Adrenal gland (tissue), 12 donors: ENCODE data around the gene HIVEP3. TPM values are rescaled to one million over a fixed set of nuclear protein-coding genes. Genes with fewer than 3 reads are reported as not detected.

ENCODE experiments used
- DNase-seq, 7 donors: peaks; one replicate each; pipeline ENCODE4 v3.0.0-alpha.2; 2019 to 2020
- H3K27ac ChIP-seq, 5 donors: fragments of 200-600 bp; sonication (generic) in 4 of 5; 1 replicate in 3 of 5; 2 replicates in 2 of 5; pipeline versions ENCODE4 v1.5.1 to v1.8.0; 2016 to 2020; ENCODE audit warnings: mild to moderate bottlenecking in 1 of 5
- H3K27me3 ChIP-seq: fragments of 200-600 bp; 2 replicates; pipeline ENCODE4 v1.8.0; 2021
- H3K36me3 ChIP-seq, 2 donors: fragments of 200-600 bp; replicated peaks in 1 of 2; 1 replicate in 1 of 2; 2 replicates in 1 of 2; pipeline versions ENCODE4 v1.5.1 to v1.8.0; 2018 to 2022
- H3K4me1 ChIP-seq, 2 donors: fragments of 200-600 bp; replicated peaks in 1 of 2; 1 replicate in 1 of 2; 2 replicates in 1 of 2; pipeline versions ENCODE4 v1.5.1 to v1.8.0; 2018 to 2021
- H3K4me3 ChIP-seq, 4 donors: fragments of 200-600 bp; sonication (generic) in 3 of 4; one replicate each; pipeline ENCODE4 v1.5.1; 2016 to 2018
- H3K9me3 ChIP-seq, 3 donors: fragments of 200-600 bp; sonication (generic) in 1 of 3; replicated peaks in 1 of 3; 1 replicate in 2 of 3; 2 replicates in 1 of 3; pipeline versions ENCODE4 v1.5.1 to v1.8.0; 2016 to 2021
- CTCF ChIP-seq, 6 experiments: fragments of 450-650 bp in 4 of 6; fragments of 200-600 bp in 2 of 6; sonication (generic) in 1 of 6; IDR thresholded peaks; 1 replicate in 5 of 6; 2 replicates in 1 of 6; pipeline versions ENCODE4 v1.5.1 to v1.8.0; 2016 to 2021; ENCODE audit warnings: antibody characterized with exemption in 6 of 6, mild to moderate bottlenecking in 2 of 6, moderate library complexity in 1 of 6
- POLR2A ChIP-seq, 2 donors: fragments of 450-650 bp; IDR thresholded peaks; one replicate each; pipeline ENCODE4 v1.6.1; 2017; ENCODE audit warnings: antibody characterized with exemption in 2 of 2, mild to moderate bottlenecking in 2 of 2, moderate library complexity in 1 of 2
- WGBS, 4 donors: extraction: QIAGEN DNeasy Blood & Tissue Kit in 2 of 4; methylation state at CpG; one replicate each; pipeline versions ENCODE4 v1.1.5 to v1.1.7; 2013 to 2017; 5-methylcytosine and 5-hydroxymethylcytosine counted together
- intact Hi-C, 2 donors: fragments of 100-400 bp; cut with DNase I; formaldehyde crosslinking; loops; one replicate each; pipeline versions ENCODE4 v1.14.1 to v1.15.0; 2022 to 2023
- polyA plus RNA-seq, 3 donors: library from polyadenylated mRNA; stranded (reverse); fragments of 200-250 nt in 2 of 3; fragments of 350-450 nt in 1 of 3; fragmentation: Illumina TruSeq in 1 of 3; extraction: RNeasy Lipid Tissue Mini Kit (QIAGEN cat#74804) in 1 of 3; gene quantifications; one replicate each; pipeline ENCODE4 v1.2.3, GENCODE V29; 2013 to 2014
- total RNA-seq, 9 donors: library from RNA; depleted of rRNA in 4 of 9; stranded (reverse); fragments of >200 nt in 4 of 9; fragments of 120-200 nt in 1 of 9; fragmentation: NEBNext Ultra II Directional in 1 of 9; extraction: Animal tissue kit (Norgen Biotek cat#: 25700) in 1 of 9; gene quantifications; one replicate each; pipeline versions ENCODE4 v1.1.0 to v1.2.4, GENCODE V29; 2013 to 2023
- donor health status: healthy with polysubstance abuse.
- donor health status: Bipolar disorder and iron deficiency.
- donor health status: DM: yes; HTN: yes; CAD: no.
- donor health status: DM: no; HTN: no; CAD: no.
- donor health status: DM: no; HTN: no; CAD: no.
- donor health status: DM: yes; HTN: yes; CAD: no.

The HIVEP3 gene
- total and polyA plus RNA-seq, 12 donors, result 3.2 to 7.7 (median 7.0) TPM

GRCh38 chr1:41672173-41672572 is 246.5 kb downstream of the HIVEP3 start:
- Histone ChIP-seq H3K27me3 (no peaks in the 10 kb centered on the region), H3K4me3 (no peak overlapping the region), H3K36me3 (no peaks in the 10 kb centered on the region), H3K27ac (no peak overlapping the region), H3K9me3 (no peaks in the 10 kb centered on the region), H3K4me1 (peaks cover 0 to 12% of the 10 kb centered on the region in 2 donors)
- DNase-seq, result no peak
- no peak for TF ChIP-seq CTCF (IDR thresholded peaks at IDR 0.05)
- TF ChIP-seq POLR2A (IDR thresholded peaks at IDR 0.05), result no peak
- intact Hi-C loops, result no loop called here
- WGBS, 4 donors, result 68 to 87% (median 83%) methylated on average over 4 of the region's 4 CpGs

GRCh38 chr1:41671116-41671755 is 247.5 kb downstream of the HIVEP3 start:
- Histone ChIP-seq H3K4me1 (peaks cover 0 to 12% of the 10 kb centered on the region in 2 donors), H3K36me3 (no peaks in the 10 kb centered on the region), H3K27ac (no peak overlapping the region), H3K9me3 (no peaks in the 10 kb centered on the region), H3K4me3 (no peak overlapping the region), H3K27me3 (no peaks in the 10 kb centered on the region)
- TF ChIP-seq CTCF (IDR thresholded peaks at IDR 0.05) (no peak), POLR2A (IDR thresholded peaks at IDR 0.05) (no peak)
- intact Hi-C loops, result no loop called here
- WGBS, 4 donors, result 90 to 97% (median 96%) methylated on average over 13 to 15 of the region's 15 CpGs
- DNase-seq, result no peak

GRCh38 chr1:41670217-41670957 is 248.3 kb downstream of the HIVEP3 start:
- intact Hi-C loops, result no loop called here

More at GRCh38 chr1:41670217-41670957, 248.3 kb downstream of the HIVEP3 start:
- no peaks in the 10 kb centered on the region for H3K36me3 ChIP-seq
- WGBS, 4 donors, result 87 to 96% (median 92%) methylated on average over 4 of the region's 4 CpGs
- H3K4me1 ChIP-seq, result peaks cover 0 to 12% of the 10 kb centered on the region in 2 donors
- H3K27me3 ChIP-seq, result no peaks in the 10 kb centered on the region
- no peaks in the 10 kb centered on the region for H3K9me3 ChIP-seq
- no peak overlapping the region for H3K4me3 ChIP-seq
- DNase-seq, result no peak
- no peak overlapping the region for H3K27ac ChIP-seq
- TF ChIP-seq POLR2A (IDR thresholded peaks at IDR 0.05) (no peak), CTCF (IDR thresholded peaks at IDR 0.05) (no peak)
